ENCODE results near the gene SIPA1L3. TPM values are rescaled to one million over a fixed set of nuclear protein-coding genes. Genes with fewer than 3 reads are reported as not detected.

Gene SIPA1L3
- polyA plus RNA-seq, 1 donor from 2014 or later: 2.8 TPM

DNA sequence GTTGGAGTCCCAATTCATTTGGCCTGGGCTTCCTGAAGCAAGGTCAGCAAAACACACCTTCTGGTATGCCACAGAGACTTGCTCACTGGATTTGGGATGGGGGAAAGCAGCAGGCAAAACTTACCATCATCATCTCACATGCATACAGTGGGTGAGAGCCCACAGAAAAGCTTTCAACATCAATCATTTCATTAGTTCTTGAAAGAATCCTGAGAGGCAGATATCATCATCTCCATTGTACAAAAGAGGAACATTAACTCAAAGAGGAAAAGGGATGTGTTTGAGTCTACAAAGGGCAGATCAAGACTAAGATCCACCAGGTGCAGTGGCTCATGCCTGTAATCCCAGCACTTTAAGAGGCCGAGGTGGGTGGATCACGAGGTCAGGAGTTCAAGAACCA lies 7.0 kb upstream of the SIPA1L3 start:
- Histone ChIP-seq H3K27me3 (ENCODE audit: insufficient read depth, low read depth, low read length) (no peaks in the 10 kb centered on the region), H3K27ac (ENCODE audit: low read length) (no peak overlapping the region)

DNA sequence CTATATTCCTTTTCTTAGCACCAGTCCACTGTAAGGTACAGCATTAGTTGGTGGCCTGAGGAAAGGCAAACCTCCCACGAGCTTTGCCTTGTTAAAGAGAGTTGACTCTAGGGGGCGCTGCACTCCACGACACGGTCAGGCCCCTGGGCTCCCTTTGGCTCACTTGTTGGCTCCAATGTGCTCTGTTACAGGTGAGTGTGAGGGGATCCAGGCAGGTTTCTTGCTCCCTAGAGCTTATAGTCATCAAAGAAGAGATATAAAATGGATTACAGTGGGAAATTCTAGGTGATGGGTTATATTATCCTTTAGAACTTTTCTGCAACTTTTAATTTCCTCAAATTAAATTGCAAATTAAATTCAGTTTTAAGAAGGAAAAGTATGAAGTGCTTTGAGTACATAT lies 4.3 kb upstream of the SIPA1L3 start:
- H4K20me1 ChIP-seq (ENCODE audit: insufficient read depth): no peaks in the 10 kb centered on the region
- H3K79me2 ChIP-seq (replicated peaks; ENCODE audit: insufficient read depth, low read length): no peaks in the 10 kb centered on the region
- H3K4me2 ChIP-seq (ENCODE audit: low read length): no peak overlapping the region
- no peak overlapping the region for H2AFZ ChIP-seq (ENCODE audit: low read depth, low read length)
- no peak overlapping the region for H3K4me3 ChIP-seq (ENCODE audit: low read length)
- H3K27ac ChIP-seq (ENCODE audit: low read length): no peak overlapping the region
- H3K9me3 ChIP-seq (ENCODE audit: low read length): no peaks in the 10 kb centered on the region
- no peak for TF ChIP-seq EP300 (conservative IDR thresholded peaks at IDR 0.05; ENCODE audit: poor library complexity, severe bottlenecking)
- TF ChIP-seq RAD21 (conservative IDR thresholded peaks at IDR 0.05): peak; percentile 90
- TF ChIP-seq MXI1 (conservative IDR thresholded peaks at IDR 0.05; ENCODE audit: poor library complexity, severe bottlenecking): no peak
- peak; percentile 83 for TF ChIP-seq SMC3 (conservative IDR thresholded peaks at IDR 0.05; ENCODE audit: poor library complexity)
- TF ChIP-seq, protein P1, sequence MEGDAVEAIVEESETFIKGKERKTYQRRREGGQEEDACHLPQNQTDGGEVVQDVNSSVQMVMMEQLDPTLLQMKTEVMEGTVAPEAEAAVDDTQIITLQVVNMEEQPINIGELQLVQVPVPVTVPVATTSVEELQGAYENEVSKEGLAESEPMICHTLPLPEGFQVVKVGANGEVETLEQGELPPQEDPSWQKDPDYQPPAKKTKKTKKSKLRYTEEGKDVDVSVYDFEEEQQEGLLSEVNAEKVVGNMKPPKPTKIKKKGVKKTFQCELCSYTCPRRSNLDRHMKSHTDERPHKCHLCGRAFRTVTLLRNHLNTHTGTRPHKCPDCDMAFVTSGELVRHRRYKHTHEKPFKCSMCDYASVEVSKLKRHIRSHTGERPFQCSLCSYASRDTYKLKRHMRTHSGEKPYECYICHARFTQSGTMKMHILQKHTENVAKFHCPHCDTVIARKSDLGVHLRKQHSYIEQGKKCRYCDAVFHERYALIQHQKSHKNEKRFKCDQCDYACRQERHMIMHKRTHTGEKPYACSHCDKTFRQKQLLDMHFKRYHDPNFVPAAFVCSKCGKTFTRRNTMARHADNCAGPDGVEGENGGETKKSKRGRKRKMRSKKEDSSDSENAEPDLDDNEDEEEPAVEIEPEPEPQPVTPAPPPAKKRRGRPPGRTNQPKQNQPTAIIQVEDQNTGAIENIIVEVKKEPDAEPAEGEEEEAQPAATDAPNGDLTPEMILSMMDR (IDR thresholded peaks at IDR 0.05; ENCODE audit: poor library complexity, severe bottlenecking): peak; percentile 89
- TF ChIP-seq TAF1 (IDR thresholded peaks at IDR 0.05; ENCODE audit: low read depth): no peak
- TF ChIP-seq, protein P2, sequence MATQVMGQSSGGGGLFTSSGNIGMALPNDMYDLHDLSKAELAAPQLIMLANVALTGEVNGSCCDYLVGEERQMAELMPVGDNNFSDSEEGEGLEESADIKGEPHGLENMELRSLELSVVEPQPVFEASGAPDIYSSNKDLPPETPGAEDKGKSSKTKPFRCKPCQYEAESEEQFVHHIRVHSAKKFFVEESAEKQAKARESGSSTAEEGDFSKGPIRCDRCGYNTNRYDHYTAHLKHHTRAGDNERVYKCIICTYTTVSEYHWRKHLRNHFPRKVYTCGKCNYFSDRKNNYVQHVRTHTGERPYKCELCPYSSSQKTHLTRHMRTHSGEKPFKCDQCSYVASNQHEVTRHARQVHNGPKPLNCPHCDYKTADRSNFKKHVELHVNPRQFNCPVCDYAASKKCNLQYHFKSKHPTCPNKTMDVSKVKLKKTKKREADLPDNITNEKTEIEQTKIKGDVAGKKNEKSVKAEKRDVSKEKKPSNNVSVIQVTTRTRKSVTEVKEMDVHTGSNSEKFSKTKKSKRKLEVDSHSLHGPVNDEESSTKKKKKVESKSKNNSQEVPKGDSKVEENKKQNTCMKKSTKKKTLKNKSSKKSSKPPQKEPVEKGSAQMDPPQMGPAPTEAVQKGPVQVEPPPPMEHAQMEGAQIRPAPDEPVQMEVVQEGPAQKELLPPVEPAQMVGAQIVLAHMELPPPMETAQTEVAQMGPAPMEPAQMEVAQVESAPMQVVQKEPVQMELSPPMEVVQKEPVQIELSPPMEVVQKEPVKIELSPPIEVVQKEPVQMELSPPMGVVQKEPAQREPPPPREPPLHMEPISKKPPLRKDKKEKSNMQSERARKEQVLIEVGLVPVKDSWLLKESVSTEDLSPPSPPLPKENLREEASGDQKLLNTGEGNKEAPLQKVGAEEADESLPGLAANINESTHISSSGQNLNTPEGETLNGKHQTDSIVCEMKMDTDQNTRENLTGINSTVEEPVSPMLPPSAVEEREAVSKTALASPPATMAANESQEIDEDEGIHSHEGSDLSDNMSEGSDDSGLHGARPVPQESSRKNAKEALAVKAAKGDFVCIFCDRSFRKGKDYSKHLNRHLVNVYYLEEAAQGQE (IDR thresholded peaks at IDR 0.05; ENCODE audit: borderline replicate concordance): no peak
- TF ChIP-seq EZH2 (IDR thresholded peaks at IDR 0.05; ENCODE audit: borderline replicate concordance, insufficient read depth, low read length, poor library complexity, severe bottlenecking): no peak
- no peak for TF ChIP-seq POLR2AphosphoS5 (IDR thresholded peaks at IDR 0.05)
- no peaks in the 10 kb centered on the region for H3F3A ChIP-seq (ENCODE audit: insufficient read depth, low read length, poor library complexity, severe bottlenecking)
- H3K36me3 ChIP-seq (ENCODE audit: insufficient read depth, low read length): no peaks in the 10 kb centered on the region
- H3K9me2 ChIP-seq (ENCODE audit: insufficient read depth, low read length): no peaks in the 10 kb centered on the region
- H3K9ac ChIP-seq (ENCODE audit: low read length): no peak overlapping the region
- H3K27me3 ChIP-seq (ENCODE audit: insufficient read depth, low read depth, low read length): no peaks in the 10 kb centered on the region

More for the DNA sequence above, 7.0 kb upstream of the SIPA1L3 start:
- Histone ChIP-seq H3F3A (ENCODE audit: insufficient read depth, low read length, poor library complexity, severe bottlenecking) (no peaks in the 10 kb centered on the region), H3K36me3 (ENCODE audit: insufficient read depth, low read length) (no peaks in the 10 kb centered on the region), H3K9ac (ENCODE audit: low read length) (no peak overlapping the region), H3K4me3 (ENCODE audit: low read length) (no peak overlapping the region), H3K79me2 (replicated peaks; ENCODE audit: insufficient read depth, low read length) (no peaks in the 10 kb centered on the region), H3K4me2 (ENCODE audit: low read length) (no peak overlapping the region), H3K9me3 (ENCODE audit: low read length) (no peaks in the 10 kb centered on the region), H4K20me1 (ENCODE audit: insufficient read depth) (no peaks in the 10 kb centered on the region), H2AFZ (ENCODE audit: low read depth, low read length) (no peak overlapping the region), H3K9me2 (ENCODE audit: insufficient read depth, low read length) (no peaks in the 10 kb centered on the region)
- TF ChIP-seq, protein P2 (IDR thresholded peaks at IDR 0.05; ENCODE audit: borderline replicate concordance): no peak
- TF ChIP-seq MXI1 (conservative IDR thresholded peaks at IDR 0.05; ENCODE audit: poor library complexity, severe bottlenecking) (no peak), TAF1 (IDR thresholded peaks at IDR 0.05; ENCODE audit: low read depth) (no peak), SMC3 (conservative IDR thresholded peaks at IDR 0.05; ENCODE audit: poor library complexity) (no peak), EP300 (conservative IDR thresholded peaks at IDR 0.05; ENCODE audit: poor library complexity, severe bottlenecking) (no peak), POLR2AphosphoS5 (IDR thresholded peaks at IDR 0.05) (no peak), RAD21 (conservative IDR thresholded peaks at IDR 0.05) (no peak), EZH2 (IDR thresholded peaks at IDR 0.05; ENCODE audit: borderline replicate concordance, insufficient read depth, low read length, poor library complexity, severe bottlenecking) (no peak)
- TF ChIP-seq, protein P1 (IDR thresholded peaks at IDR 0.05; ENCODE audit: poor library complexity, severe bottlenecking): no peak

Data from neural cell (in vitro differentiated cells).